ENCODE results near the gene GPR89A.
"Not testable (repeated sequence)": the region's sequence is repeated elsewhere in the genome, so short reads cannot be mapped to it uniquely, and the experiment has no call there.

DNA sequence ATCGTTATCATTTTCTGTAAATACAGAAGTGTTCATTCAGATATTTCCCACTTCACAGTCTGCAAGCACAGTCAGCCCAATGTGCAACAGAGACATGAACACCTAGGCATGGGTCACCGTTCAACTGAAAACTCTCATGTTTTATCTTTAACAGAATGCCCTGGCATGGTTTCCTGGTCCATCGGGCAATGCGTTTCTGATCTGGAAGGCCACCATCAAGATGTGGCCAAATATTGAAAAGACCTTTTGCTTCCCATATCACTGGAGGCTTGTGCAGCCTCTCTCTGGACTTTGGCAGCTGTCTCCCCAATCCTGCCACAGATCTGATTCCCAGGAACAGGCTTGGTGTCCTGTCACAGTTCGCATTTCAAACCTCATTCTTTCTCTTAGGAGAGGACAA is 21.0 kb upstream of the GPR89A start:
- TF ChIP-seq, protein P1, sequence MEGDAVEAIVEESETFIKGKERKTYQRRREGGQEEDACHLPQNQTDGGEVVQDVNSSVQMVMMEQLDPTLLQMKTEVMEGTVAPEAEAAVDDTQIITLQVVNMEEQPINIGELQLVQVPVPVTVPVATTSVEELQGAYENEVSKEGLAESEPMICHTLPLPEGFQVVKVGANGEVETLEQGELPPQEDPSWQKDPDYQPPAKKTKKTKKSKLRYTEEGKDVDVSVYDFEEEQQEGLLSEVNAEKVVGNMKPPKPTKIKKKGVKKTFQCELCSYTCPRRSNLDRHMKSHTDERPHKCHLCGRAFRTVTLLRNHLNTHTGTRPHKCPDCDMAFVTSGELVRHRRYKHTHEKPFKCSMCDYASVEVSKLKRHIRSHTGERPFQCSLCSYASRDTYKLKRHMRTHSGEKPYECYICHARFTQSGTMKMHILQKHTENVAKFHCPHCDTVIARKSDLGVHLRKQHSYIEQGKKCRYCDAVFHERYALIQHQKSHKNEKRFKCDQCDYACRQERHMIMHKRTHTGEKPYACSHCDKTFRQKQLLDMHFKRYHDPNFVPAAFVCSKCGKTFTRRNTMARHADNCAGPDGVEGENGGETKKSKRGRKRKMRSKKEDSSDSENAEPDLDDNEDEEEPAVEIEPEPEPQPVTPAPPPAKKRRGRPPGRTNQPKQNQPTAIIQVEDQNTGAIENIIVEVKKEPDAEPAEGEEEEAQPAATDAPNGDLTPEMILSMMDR (optimal IDR thresholded peaks at IDR 0.05 in 1 of 3, IDR thresholded peaks at IDR 0.05 in 1 of 3, conservative IDR thresholded peaks at IDR 0.05 in 1 of 3; ENCODE audit: extremely low read depth in 1 of 3, insufficient read depth in 2 of 3, low read length in 3 of 3) = not testable (repeated sequence)
- TF ChIP-seq EZH2 (IDR thresholded peaks at IDR 0.05; ENCODE audit: low read length) = not testable (repeated sequence)

All from keratinocyte (primary cell).